ENCODE data around the gene FAM234A.
A peak's percentile ranks its signal among the peaks of the same experiment; 100 is the strongest.

Gene FAM234A

GRCh38 chr16:220021-220420, 14.6 kb upstream of the FAM234A start:
- Histone ChIP-seq H2BK5ac (ENCODE audit: low read depth, low read length, poor library complexity, severe bottlenecking) (no peak overlapping the region), H3K4me1 (ENCODE audit: control insufficient read depth, insufficient read depth, low read depth, low read length) (peaks cover 3% of the 10 kb centered on the region), H3K4me2 (ENCODE audit: low read length, poor library complexity, severe bottlenecking) (no peak overlapping the region), H3K36me3 (ENCODE audit: control insufficient read depth in 1 of 2, insufficient read depth in 2 of 2, low read depth in 1 of 2, low read length in 2 of 2) (peaks cover 76 to 82% of the 10 kb centered on the region in 2 experiments), H3K4ac (ENCODE audit: low read depth in 1 of 2, low read length in 2 of 2) (no peak overlapping the region), H2AFZ (ENCODE audit: low read depth, low read length) (no peak overlapping the region), H2BK15ac (ENCODE audit: low read depth, poor library complexity, severe bottlenecking) (no peak overlapping the region), H3K79me1 (replicated peaks; ENCODE audit: low read length, poor library complexity, severe bottlenecking) (peaks cover 10% of the 10 kb centered on the region), H2AK5ac (ENCODE audit: low read length, severe bottlenecking) (no peak overlapping the region), H3K23ac (ENCODE audit: low read length in 2 of 2) (no peak overlapping the region), H4K91ac (ENCODE audit: low read length) (no peak overlapping the region), H2BK120ac (ENCODE audit: low read depth, low read length) (no peak overlapping the region), H3K18ac (ENCODE audit: low read depth in 1 of 2, low read length in 2 of 2) (no peak overlapping the region), H3K27ac (ENCODE audit: low read length, poor library complexity, severe bottlenecking) (no peak overlapping the region), H2BK12ac (ENCODE audit: low read length in 2 of 2) (no peak overlapping the region), H4K8ac (ENCODE audit: low read length) (no peak overlapping the region), H3K9me3 (ENCODE audit: control insufficient read depth, low read length) (no peaks in the 10 kb centered on the region), H3K9ac (ENCODE audit: low read length) (no peak overlapping the region), H3K27me3 (ENCODE audit: control insufficient read depth in 1 of 2, insufficient read depth in 1 of 2, low read length in 2 of 2) (no peaks in the 10 kb centered on the region), H3K4me3 (ENCODE audit: insufficient read depth in 1 of 2, low read depth in 1 of 2, low read length in 2 of 2) (no peak overlapping the region), H3K14ac (ENCODE audit: low read length in 2 of 2) (no peak overlapping the region)
- WGBS = 100% methylated on average over 2 of the region's 4 CpGs
- no peak for DNase-seq

DNA sequence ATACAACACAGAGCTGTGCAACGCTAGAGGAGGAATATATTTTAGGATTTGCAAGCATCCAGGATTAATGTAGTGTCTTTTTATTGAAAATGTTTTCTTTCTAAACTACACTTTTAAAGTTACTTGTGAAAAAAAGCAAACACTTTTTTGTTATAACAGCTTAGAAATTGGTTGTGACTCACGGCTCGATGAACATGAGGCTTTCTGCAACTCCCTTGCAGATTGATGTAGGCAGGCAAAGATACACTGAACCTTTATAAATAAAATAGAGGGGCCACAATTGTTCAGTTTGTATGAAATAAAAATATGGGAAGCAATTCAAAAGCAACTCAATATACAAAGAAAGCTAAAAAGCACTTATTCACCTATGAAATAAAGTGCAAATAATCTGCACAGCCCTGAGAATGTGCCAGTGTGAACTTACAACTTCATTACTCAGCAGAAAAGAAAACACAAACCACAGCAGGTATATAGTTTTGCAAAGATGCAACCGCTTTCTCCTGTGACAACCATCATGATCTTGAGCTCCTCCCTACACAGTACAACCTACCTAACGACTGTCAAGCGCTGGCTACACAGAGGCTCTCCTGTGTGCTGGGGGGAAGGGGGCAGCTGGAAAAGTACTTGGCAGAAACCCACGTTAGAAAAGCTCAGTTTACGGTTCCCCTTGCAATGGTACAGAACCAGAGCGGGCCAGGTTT, 6.3 kb upstream of the FAM234A start:
- H2BK12ac ChIP-seq (ENCODE audit: low read length in 2 of 2) = no peak overlapping the region
- peaks cover 3% of the 10 kb centered on the region for H3K4me1 ChIP-seq (ENCODE audit: control insufficient read depth, insufficient read depth, low read depth, low read length)
- H3K79me1 ChIP-seq (replicated peaks; ENCODE audit: low read length, poor library complexity, severe bottlenecking) = peaks cover 3% of the 10 kb centered on the region
- no peak overlapping the region for H4K8ac ChIP-seq (ENCODE audit: low read length)
- no peaks in the 10 kb centered on the region for H3K27me3 ChIP-seq (ENCODE audit: control insufficient read depth in 1 of 2, insufficient read depth in 1 of 2, low read length in 2 of 2)
- WGBS = 33% methylated on average over 8 of the region's 9 CpGs
- H3K4me3 ChIP-seq (ENCODE audit: insufficient read depth in 1 of 2, low read depth in 1 of 2, low read length in 2 of 2) = peak overlapping the region; percentile 90 to 99
- H3K23ac ChIP-seq (ENCODE audit: low read length in 2 of 2) = peak overlapping the region in 1 of 2 experiments; percentile 83
- no peak overlapping the region for H2BK15ac ChIP-seq (ENCODE audit: low read depth, poor library complexity, severe bottlenecking)
- peaks cover 23 to 39% of the 10 kb centered on the region in 2 experiments for H3K36me3 ChIP-seq (ENCODE audit: control insufficient read depth in 1 of 2, insufficient read depth in 2 of 2, low read depth in 1 of 2, low read length in 2 of 2)
- peak overlapping the region; percentile 16 for H2AK5ac ChIP-seq (ENCODE audit: low read length, severe bottlenecking)
- H3K9ac ChIP-seq (ENCODE audit: low read length) = peak overlapping the region; percentile 98
- peak overlapping the region; percentile 64 for H2AFZ ChIP-seq (ENCODE audit: low read depth, low read length)
- peak overlapping the region; percentile 64 for H3K27ac ChIP-seq (ENCODE audit: low read length, poor library complexity, severe bottlenecking)
- H2BK5ac ChIP-seq (ENCODE audit: low read depth, low read length, poor library complexity, severe bottlenecking) = no peak overlapping the region
- no peak overlapping the region for H2BK120ac ChIP-seq (ENCODE audit: low read depth, low read length)
- no peaks in the 10 kb centered on the region for H3K9me3 ChIP-seq (ENCODE audit: control insufficient read depth, low read length)
- DNase-seq = no peak
- H3K14ac ChIP-seq (ENCODE audit: low read length in 2 of 2) = peak overlapping the region in 1 of 2 experiments; percentile 97
- H3K18ac ChIP-seq (ENCODE audit: low read depth in 1 of 2, low read length in 2 of 2) = peak overlapping the region; percentile 78 to 90
- H3K4me2 ChIP-seq (ENCODE audit: low read length, poor library complexity, severe bottlenecking) = peak overlapping the region; percentile 75
- H3K4ac ChIP-seq (ENCODE audit: low read depth in 1 of 2, low read length in 2 of 2) = peak overlapping the region; percentile 93 to 99
- no peak overlapping the region for H4K91ac ChIP-seq (ENCODE audit: low read length)

- Histone ChIP-seq H3K27me3 (ENCODE audit: control insufficient read depth in 1 of 2, insufficient read depth in 1 of 2, low read length in 2 of 2) (no peaks in the 10 kb centered on the region), H2BK120ac (ENCODE audit: low read depth, low read length) (peak within 1 kb of the TSS; percentile 99), H4K8ac (ENCODE audit: low read length) (peak within 1 kb of the TSS; percentile 100)
These were observed 5.5 kb upstream of the FAM234A start, which contains the start of gene LUC7L for GRCh38 chr16:228852-229730. TSS of gene LUC7L (minus strand) at chr16:229449. CDS start at chr16:229339, 110 bp downstream.

More at GRCh38 chr16:228852-229730, 5.5 kb upstream of the FAM234A start, which contains the start of gene LUC7L:
- peak within 1 kb of the TSS; percentile 96 to 99 for H3K4ac ChIP-seq (ENCODE audit: low read depth in 1 of 2, low read length in 2 of 2)
- H3K27ac ChIP-seq (ENCODE audit: low read length, poor library complexity, severe bottlenecking) = peak within 1 kb of the TSS; percentile 91
- peak within 1 kb of the TSS in 1 of 2 experiments; percentile 96 for H3K23ac ChIP-seq (ENCODE audit: low read length in 2 of 2)
- peaks cover 3% of the 10 kb centered on the region for H3K79me1 ChIP-seq (replicated peaks; ENCODE audit: low read length, poor library complexity, severe bottlenecking)
- H3K9me3 ChIP-seq (ENCODE audit: control insufficient read depth, low read length) = no peaks in the 10 kb centered on the region
- peak within 1 kb of the TSS; percentile 97 for H2BK5ac ChIP-seq (ENCODE audit: low read depth, low read length, poor library complexity, severe bottlenecking)
- DNase-seq = peak; percentile 91
- peak within 1 kb of the TSS; percentile 53 for H2AK5ac ChIP-seq (ENCODE audit: low read length, severe bottlenecking)
- H3K4me3 ChIP-seq (ENCODE audit: insufficient read depth in 1 of 2, low read depth in 1 of 2, low read length in 2 of 2) = peak within 1 kb of the TSS; percentile 90 to 99
- H3K14ac ChIP-seq (ENCODE audit: low read length in 2 of 2) = peak within 1 kb of the TSS in 1 of 2 experiments; percentile 97
- H2BK15ac ChIP-seq (ENCODE audit: low read depth, poor library complexity, severe bottlenecking) = peak within 1 kb of the TSS; percentile 78
- H3K4me2 ChIP-seq (ENCODE audit: low read length, poor library complexity, severe bottlenecking) = peak within 1 kb of the TSS; percentile 75
- peaks cover 18 to 31% of the 10 kb centered on the region in 2 experiments for H3K36me3 ChIP-seq (ENCODE audit: control insufficient read depth in 1 of 2, insufficient read depth in 2 of 2, low read depth in 1 of 2, low read length in 2 of 2)
- 4% methylated on average over 62 of the region's 88 CpGs for WGBS
- peak within 1 kb of the TSS in 1 of 2 experiments; percentile 15 for H2BK12ac ChIP-seq (ENCODE audit: low read length in 2 of 2)
- H3K4me1 ChIP-seq (ENCODE audit: control insufficient read depth, insufficient read depth, low read depth, low read length) = peaks cover 3% of the 10 kb centered on the region
- H3K18ac ChIP-seq (ENCODE audit: low read depth in 1 of 2, low read length in 2 of 2) = peak within 1 kb of the TSS; percentile 100
- peak within 1 kb of the TSS; percentile 98 for H2AFZ ChIP-seq (ENCODE audit: low read depth, low read length)
- peak within 1 kb of the TSS; percentile 100 for H4K91ac ChIP-seq (ENCODE audit: low read length)
- H3K9ac ChIP-seq (ENCODE audit: low read length) = peak within 1 kb of the TSS; percentile 98
